Endothelial cell of umbilical vein (primary cell): ENCODE data around the gene PCGF2. TPM values are rescaled to one million over a fixed set of nuclear protein-coding genes. Genes with fewer than 3 reads are reported as not detected.

ENCODE experiments used
- BruUV-seq: library from RNA; stranded (reverse); fragments of 400-500 nt; replicated peaks from 2 replicates; lab custom pipeline; 2021; lab: Mats Ljungman, UMichigan
- CTCF ChIA-PET: fragments of 300-600, 350-600 bp; sonication (Branson Sonifier 250); formaldehyde crosslinking; loops from one replicate; lab custom pipeline; 2021; ENCODE audit warnings: antibody characterized with exemption, inconsistent platforms; lab: Charles Lee
- POLR2A ChIA-PET: fragments of 300-600, 350-600 bp; sonication (Branson Sonifier 250); formaldehyde crosslinking; loops from one replicate; lab custom pipeline; 2021; ENCODE audit warnings: antibody characterized with exemption, inconsistent platforms; lab: Charles Lee
- DNase-seq: peaks from one replicate; pipeline ENCODE4 v3.0.0-alpha.2; 2011; ENCODE audit warnings: low read depth, low spot score
- FAIRE-seq: peaks from 2 replicates; lab custom pipeline; 2011; peaks lifted over from hg19 to GRCh38; lab: Jason Lieb, UNC
- H2AFZ ChIP-seq: 2 replicates; pipeline ENCODE4 v1.6.0; 2012; ENCODE audit warnings: low read depth, low read length, control low read depth, inconsistent platforms
- H3K27ac ChIP-seq: 2 replicates; pipeline ENCODE4 v1.5.1; 2011; ENCODE audit warnings: low read depth, mild to moderate bottlenecking, control low read depth, low read length, moderate library complexity; ENCODE audit not compliant: insufficient read depth
- H3K27me3 ChIP-seq, 2 experiments: 2 replicates each; pipeline versions ENCODE4 v1.6.0 to v1.6.1; 2011; ENCODE audit warnings: low read length in 2 of 2, mixed read lengths in 1 of 2; ENCODE audit not compliant: control insufficient read depth in 2 of 2, insufficient read depth in 2 of 2
- H3K36me3 ChIP-seq, 2 experiments: 2 replicates in 1 of 2; 3 replicates in 1 of 2; pipeline ENCODE4 v1.5.1; 2011; ENCODE audit warnings: low read length in 2 of 2, mild to moderate bottlenecking in 1 of 2, moderate library complexity in 1 of 2; ENCODE audit not compliant: control insufficient read depth in 2 of 2, insufficient read depth in 2 of 2; ENCODE audit errors: extremely low read depth in 1 of 2
- H3K4me1 ChIP-seq: 3 replicates; pipeline ENCODE4 v1.5.1; 2011; ENCODE audit warnings: mild to moderate bottlenecking, low read length; ENCODE audit not compliant: control insufficient read depth, insufficient read depth; ENCODE audit errors: extremely low read depth
- H3K4me2 ChIP-seq: 2 replicates; pipeline ENCODE4 v1.6.1; 2011; ENCODE audit warnings: low read length, control low read depth, mixed read lengths; ENCODE audit not compliant: insufficient read depth
- H3K4me3 ChIP-seq, 3 experiments: fragments of 200-600 bp in 1 of 3; sonication (generic), shearing (Covaris generic) in 1 of 3; replicated peaks in 1 of 3; 2 replicates each; pipeline ENCODE4 v1.5.1; 2011 to 2016; ENCODE audit warnings: control low read depth in 3 of 3, low read length in 3 of 3, mild to moderate bottlenecking in 2 of 3, inconsistent platforms in 1 of 3, low read depth in 1 of 3, moderate library complexity in 1 of 3; ENCODE audit not compliant: insufficient read depth in 1 of 3
- H3K79me2 ChIP-seq: 2 replicates; pipeline ENCODE4 v1.6.0; 2012; ENCODE audit warnings: low read length, inconsistent platforms; ENCODE audit not compliant: control insufficient read depth, insufficient read depth
- H3K9ac ChIP-seq: replicated peaks from 2 replicates; pipeline ENCODE3; 2011; ENCODE audit warnings: low read length, control low read depth; ENCODE audit not compliant: insufficient read depth; ENCODE audit errors: extremely low read depth
- H3K9me1 ChIP-seq: replicated peaks from 3 replicates; pipeline ENCODE4 v1.6.0; 2011; ENCODE audit warnings: mild to moderate bottlenecking, low read length; ENCODE audit not compliant: control insufficient read depth, insufficient read depth; ENCODE audit errors: extremely low read depth
- H3K9me3 ChIP-seq: replicated peaks from 2 replicates; pipeline ENCODE4 v1.5.1; 2012; ENCODE audit warnings: low read length, inconsistent platforms; ENCODE audit not compliant: control insufficient read depth, insufficient read depth
- H4K20me1 ChIP-seq: replicated peaks from 2 replicates; pipeline ENCODE3; 2011; ENCODE audit warnings: mild to moderate bottlenecking, low read length; ENCODE audit not compliant: control insufficient read depth, insufficient read depth; ENCODE audit errors: extremely low read depth
- EZH2 ChIP-seq: IDR thresholded peaks from 2 replicates; pipeline ENCODE4 v1.6.1; 2012; ENCODE audit warnings: borderline replicate concordance, low read depth, mild to moderate bottlenecking, moderate library complexity, low read length, inconsistent platforms; ENCODE audit not compliant: severe bottlenecking
- FOS ChIP-seq: IDR thresholded peaks from 2 replicates; pipeline ENCODE4 v1.6.1; 2011; ENCODE audit warnings: mild to moderate bottlenecking, low read length, moderate library complexity, borderline replicate concordance; ENCODE audit not compliant: insufficient read depth
- GATA2 ChIP-seq: IDR thresholded peaks from 2 replicates; pipeline ENCODE4 v1.7.0; 2011; ENCODE audit warnings: low read depth, mild to moderate bottlenecking, moderate library complexity, mixed read lengths, low read length; ENCODE audit not compliant: insufficient read length, insufficient read depth
- JUN ChIP-seq: IDR thresholded peaks from 2 replicates; pipeline ENCODE4 v1.6.1; 2011; ENCODE audit warnings: borderline replicate concordance, low read depth; ENCODE audit not compliant: insufficient read length, insufficient read depth
- MYC ChIP-seq: IDR thresholded peaks from one replicate; pipeline ENCODE4 v1.6.1; 2011; ENCODE audit warnings: mild to moderate bottlenecking, low read depth, low read length
- POLR2A ChIP-seq: IDR thresholded peaks from 2 replicates; pipeline ENCODE4 v1.6.1; 2012; ENCODE audit warnings: low read depth, mild to moderate bottlenecking, control low read depth, low read length
- POLR2AphosphoS5 ChIP-seq: IDR thresholded peaks from 2 replicates; pipeline ENCODE4 v1.6.1; 2012; ENCODE audit warnings: low read depth, mild to moderate bottlenecking, control low read depth, low read length, moderate library complexity; ENCODE audit not compliant: insufficient read depth
- dilution Hi-C: fragments of 300-500 bp; cut with MboI; formaldehyde crosslinking; loops from one replicate; pipeline ENCODE4 v1.15.0; 2019; ENCODE audit warnings: low sequenced_read_pairs; ENCODE audit not compliant: extremely low pct_ligation_motif_present
- intact Hi-C: fragments of 100-400 bp; cut with micrococcal nuclease; formaldehyde crosslinking; loops from one replicate; pipeline ENCODE4 v1.10.0; 2022
- polyA plus RNA-seq, 4 experiments: library from polyadenylated mRNA; depleted of rRNA in 3 of 4; stranded (reverse) in 3 of 4; unstranded in 1 of 4; fragments of >200 nt; gene quantifications; 2 replicates each; pipeline versions ENCODE4 v1.2.1 to v1.2.3, GENCODE V29; 2011 to 2012; ENCODE audit warnings: missing spikeins in 1 of 4
- total RNA-seq: library from RNA; stranded (reverse); gene quantifications from 2 replicates; pipeline ENCODE4 v1.2.3, GENCODE V29; 2021
- TF ChIP-seq, protein P1 (sequence below), 2 donors: IDR thresholded peaks; 1 replicate in 1 of 2; 2 replicates in 1 of 2; pipeline ENCODE4 v1.5.1; 2011; ENCODE audit warnings: low read length in 2 of 2, mild to moderate bottlenecking in 2 of 2, moderate library complexity in 2 of 2, control low read depth in 1 of 2, inconsistent platforms in 1 of 2, low read depth in 1 of 2; ENCODE audit not compliant: insufficient read depth in 1 of 2; ENCODE audit errors: extremely low read depth in 1 of 2
- TF ChIP-seq, protein P2 (sequence below): IDR thresholded peaks from 2 replicates; pipeline ENCODE4 v1.6.1; 2011; ENCODE audit not compliant: insufficient read depth, insufficient read length

The PCGF2 gene
- total and polyA plus RNA-seq, 2 donors (not counting 3 experiments of a cell fraction or from before 2014, with no cell fraction given) = 39.8 to 78.4 TPM

DNA sequence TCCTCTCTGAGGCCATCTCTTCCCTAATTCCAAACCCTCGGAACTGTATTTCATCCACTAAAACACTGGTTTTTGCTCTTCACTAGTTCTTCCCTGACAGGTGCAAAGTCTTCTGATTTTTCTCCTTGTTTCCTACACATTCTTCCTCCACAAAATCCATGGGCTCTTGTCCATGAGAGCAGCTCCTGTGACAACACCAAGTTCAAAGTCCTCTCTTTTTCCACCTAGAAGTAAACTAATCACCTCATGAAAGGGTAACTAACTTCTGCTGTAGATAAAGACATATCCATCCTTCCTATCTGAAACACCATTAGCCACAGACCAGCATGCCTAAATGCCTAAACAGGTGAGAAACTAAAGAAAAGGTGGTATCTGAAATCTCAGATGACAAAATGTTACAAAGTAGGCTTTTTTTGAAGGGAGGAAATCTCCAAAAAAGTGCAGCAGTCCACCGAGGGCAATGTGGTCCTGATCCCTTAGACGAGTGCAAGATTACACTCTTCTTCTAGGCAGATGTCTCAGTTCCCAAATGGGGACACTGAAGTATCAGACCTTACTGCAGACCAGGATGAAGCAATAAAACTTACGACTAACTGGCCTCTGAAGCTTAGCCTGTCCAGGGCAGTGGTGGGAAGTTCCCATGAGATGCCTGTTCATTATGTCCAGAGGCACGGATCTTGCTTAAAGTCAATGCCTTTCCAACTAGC, 48.5 kb upstream of the PCGF2 start:
- no peak for TF ChIP-seq EZH2
- TF ChIP-seq FOS = no peak
- TF ChIP-seq GATA2 = no peak
- TF ChIP-seq POLR2A = no peak
- TF ChIP-seq POLR2AphosphoS5 = no peak
- TF ChIP-seq, protein P1, sequence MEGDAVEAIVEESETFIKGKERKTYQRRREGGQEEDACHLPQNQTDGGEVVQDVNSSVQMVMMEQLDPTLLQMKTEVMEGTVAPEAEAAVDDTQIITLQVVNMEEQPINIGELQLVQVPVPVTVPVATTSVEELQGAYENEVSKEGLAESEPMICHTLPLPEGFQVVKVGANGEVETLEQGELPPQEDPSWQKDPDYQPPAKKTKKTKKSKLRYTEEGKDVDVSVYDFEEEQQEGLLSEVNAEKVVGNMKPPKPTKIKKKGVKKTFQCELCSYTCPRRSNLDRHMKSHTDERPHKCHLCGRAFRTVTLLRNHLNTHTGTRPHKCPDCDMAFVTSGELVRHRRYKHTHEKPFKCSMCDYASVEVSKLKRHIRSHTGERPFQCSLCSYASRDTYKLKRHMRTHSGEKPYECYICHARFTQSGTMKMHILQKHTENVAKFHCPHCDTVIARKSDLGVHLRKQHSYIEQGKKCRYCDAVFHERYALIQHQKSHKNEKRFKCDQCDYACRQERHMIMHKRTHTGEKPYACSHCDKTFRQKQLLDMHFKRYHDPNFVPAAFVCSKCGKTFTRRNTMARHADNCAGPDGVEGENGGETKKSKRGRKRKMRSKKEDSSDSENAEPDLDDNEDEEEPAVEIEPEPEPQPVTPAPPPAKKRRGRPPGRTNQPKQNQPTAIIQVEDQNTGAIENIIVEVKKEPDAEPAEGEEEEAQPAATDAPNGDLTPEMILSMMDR (IDR thresholded peaks at IDR 0.05; ENCODE audit: extremely low read depth in 1 of 2, insufficient read depth in 1 of 2, low read depth in 1 of 2, low read length in 2 of 2) = no peak
- no peak for TF ChIP-seq JUN
- TF ChIP-seq, protein P2, sequence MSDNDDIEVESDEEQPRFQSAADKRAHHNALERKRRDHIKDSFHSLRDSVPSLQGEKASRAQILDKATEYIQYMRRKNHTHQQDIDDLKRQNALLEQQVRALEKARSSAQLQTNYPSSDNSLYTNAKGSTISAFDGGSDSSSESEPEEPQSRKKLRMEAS = no peak
- no peak for TF ChIP-seq MYC
- peak overlapping the region; percentile 88 for H3K4me2 ChIP-seq
- FAIRE-seq = no peak
- H3K9me3 ChIP-seq = no peaks in the 10 kb centered on the region
- POLR2A ChIA-PET = no interaction called here
- H3K27me3 ChIP-seq = no peaks in the 10 kb centered on the region
- H3K36me3 ChIP-seq = peaks cover under 1 to 8% of the 10 kb centered on the region in 2 experiments
- BruUV-seq = no TSS peak
- H2AFZ ChIP-seq = no peak overlapping the region
- H3K79me2 ChIP-seq = peaks cover 55% of the 10 kb centered on the region
- dilution Hi-C loops = no loop called here
- H3K9me1 ChIP-seq = no peaks in the 10 kb centered on the region
- DNase-seq = no peak
- CTCF ChIA-PET = no interaction called here
- no peaks in the 10 kb centered on the region for H4K20me1 ChIP-seq
- H3K9ac ChIP-seq = no peak overlapping the region
- no peak overlapping the region for H3K4me3 ChIP-seq
- no peak overlapping the region for H3K27ac ChIP-seq
- intact Hi-C loops = no loop called here
- H3K4me1 ChIP-seq = peaks cover 17% of the 10 kb centered on the region
